ENCODE measurements around the gene GMCL1.

DNA sequence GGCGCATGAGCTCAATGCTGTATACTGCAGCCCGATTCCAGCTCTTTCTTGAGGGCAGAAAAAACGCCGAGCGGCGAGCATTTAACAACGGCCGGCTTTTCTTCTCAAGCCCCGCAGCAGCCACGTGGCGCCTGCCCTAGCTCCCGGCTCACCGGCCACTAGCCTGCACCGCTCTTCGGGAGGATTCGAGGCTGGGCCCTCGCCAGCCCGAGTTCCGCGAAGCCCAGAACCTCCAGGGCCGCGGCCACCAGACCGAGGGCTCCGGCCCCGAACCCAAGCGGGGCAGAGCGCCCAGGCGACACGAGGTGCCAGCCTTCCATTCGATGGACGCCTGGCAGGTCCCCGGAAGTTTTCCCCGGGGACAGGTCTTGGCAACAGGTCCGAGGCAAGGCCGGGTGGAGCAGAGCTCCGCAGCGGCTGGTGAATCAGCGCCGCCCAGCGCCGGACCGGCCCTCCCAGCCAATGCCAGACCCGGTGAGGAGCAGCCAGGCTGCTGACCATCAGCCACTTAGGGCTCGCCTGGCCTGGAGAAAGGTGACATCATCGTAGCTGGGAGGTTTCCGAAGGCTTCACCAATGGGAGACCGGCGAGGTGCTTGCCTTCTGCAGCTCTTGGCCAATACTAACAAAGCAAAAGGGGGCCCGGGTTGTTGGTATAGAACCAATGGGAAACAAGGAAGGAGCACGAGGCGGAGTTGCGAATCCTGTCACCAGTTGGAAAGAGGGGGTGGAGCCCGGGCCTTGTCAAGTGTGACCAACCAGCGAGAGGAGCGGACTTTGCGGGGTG lies 84.9 kb downstream of the GMCL1 start:
- peak in 3 of 4 donors; percentile 85 to 92 (median 89) for TF ChIP-seq POLR2A (IDR thresholded peaks at IDR 0.05)
- TF ChIP-seq, protein P1, sequence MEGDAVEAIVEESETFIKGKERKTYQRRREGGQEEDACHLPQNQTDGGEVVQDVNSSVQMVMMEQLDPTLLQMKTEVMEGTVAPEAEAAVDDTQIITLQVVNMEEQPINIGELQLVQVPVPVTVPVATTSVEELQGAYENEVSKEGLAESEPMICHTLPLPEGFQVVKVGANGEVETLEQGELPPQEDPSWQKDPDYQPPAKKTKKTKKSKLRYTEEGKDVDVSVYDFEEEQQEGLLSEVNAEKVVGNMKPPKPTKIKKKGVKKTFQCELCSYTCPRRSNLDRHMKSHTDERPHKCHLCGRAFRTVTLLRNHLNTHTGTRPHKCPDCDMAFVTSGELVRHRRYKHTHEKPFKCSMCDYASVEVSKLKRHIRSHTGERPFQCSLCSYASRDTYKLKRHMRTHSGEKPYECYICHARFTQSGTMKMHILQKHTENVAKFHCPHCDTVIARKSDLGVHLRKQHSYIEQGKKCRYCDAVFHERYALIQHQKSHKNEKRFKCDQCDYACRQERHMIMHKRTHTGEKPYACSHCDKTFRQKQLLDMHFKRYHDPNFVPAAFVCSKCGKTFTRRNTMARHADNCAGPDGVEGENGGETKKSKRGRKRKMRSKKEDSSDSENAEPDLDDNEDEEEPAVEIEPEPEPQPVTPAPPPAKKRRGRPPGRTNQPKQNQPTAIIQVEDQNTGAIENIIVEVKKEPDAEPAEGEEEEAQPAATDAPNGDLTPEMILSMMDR (IDR thresholded peaks at IDR 0.05) = peak in 4 of 6 experiments; percentile 42 to 52 (median 48)
- TF ChIP-seq EP300 (IDR thresholded peaks at IDR 0.05) = peak in 1 of 4 donors; percentile 71
- TF ChIP-seq POLR2AphosphoS5 (IDR thresholded peaks at IDR 0.05) = peak; percentile 93 to 97
